ENCODE results near the gene TNNC2. TPM values are rescaled to one million over a fixed set of nuclear protein-coding genes. Genes with fewer than 3 reads are reported as not detected.
A peak's percentile ranks its signal among the peaks of the same experiment; 100 is the strongest.

Gene TNNC2
- total RNA-seq, 2 donors from 2014 or later: 0.51 TPM; not detected in 1

DNA sequence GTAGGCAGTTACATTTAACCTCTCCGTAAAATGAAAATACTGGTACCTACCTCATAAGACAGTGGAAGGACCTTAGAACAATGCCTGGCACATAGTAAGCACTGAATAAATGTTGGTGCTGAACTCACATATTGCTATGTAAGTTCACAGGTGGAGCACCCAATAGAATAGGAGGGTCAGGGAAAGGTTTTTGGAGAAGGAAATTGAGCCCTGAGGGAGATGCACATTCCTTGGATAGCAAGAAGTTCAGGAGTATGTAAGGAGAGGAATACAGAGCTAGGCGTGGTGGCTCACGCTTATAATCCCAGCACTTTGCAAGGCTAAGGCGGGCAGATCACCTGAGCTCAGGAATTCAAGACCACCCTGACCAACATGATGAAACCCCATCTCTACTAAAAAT is 7.6 kb downstream of the TNNC2 start:
- no peak overlapping the region for H3K9ac ChIP-seq (ENCODE audit: extremely low read depth, low read length, poor library complexity, severe bottlenecking)
- Mint-ChIP-seq H3K27me3 (ENCODE audit: insufficient read depth) (peaks cover 27% of the 10 kb centered on the region), H3K4me1 (peaks cover 15% of the 10 kb centered on the region), H3K4me3 (no peak overlapping the region), H3K36me3 (ENCODE audit: low read depth) (peaks cover 13% of the 10 kb centered on the region), H3K9me3 (no peaks in the 10 kb centered on the region), H3K27ac (no peak overlapping the region)
- peaks cover 18% of the 10 kb centered on the region for H3K27me3 ChIP-seq (ENCODE audit: control insufficient read depth, insufficient read depth, low read length, poor library complexity, severe bottlenecking)
- TF ChIP-seq, protein P1, sequence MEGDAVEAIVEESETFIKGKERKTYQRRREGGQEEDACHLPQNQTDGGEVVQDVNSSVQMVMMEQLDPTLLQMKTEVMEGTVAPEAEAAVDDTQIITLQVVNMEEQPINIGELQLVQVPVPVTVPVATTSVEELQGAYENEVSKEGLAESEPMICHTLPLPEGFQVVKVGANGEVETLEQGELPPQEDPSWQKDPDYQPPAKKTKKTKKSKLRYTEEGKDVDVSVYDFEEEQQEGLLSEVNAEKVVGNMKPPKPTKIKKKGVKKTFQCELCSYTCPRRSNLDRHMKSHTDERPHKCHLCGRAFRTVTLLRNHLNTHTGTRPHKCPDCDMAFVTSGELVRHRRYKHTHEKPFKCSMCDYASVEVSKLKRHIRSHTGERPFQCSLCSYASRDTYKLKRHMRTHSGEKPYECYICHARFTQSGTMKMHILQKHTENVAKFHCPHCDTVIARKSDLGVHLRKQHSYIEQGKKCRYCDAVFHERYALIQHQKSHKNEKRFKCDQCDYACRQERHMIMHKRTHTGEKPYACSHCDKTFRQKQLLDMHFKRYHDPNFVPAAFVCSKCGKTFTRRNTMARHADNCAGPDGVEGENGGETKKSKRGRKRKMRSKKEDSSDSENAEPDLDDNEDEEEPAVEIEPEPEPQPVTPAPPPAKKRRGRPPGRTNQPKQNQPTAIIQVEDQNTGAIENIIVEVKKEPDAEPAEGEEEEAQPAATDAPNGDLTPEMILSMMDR (conservative IDR thresholded peaks at IDR 0.05): no peak
- H3K36me3 ChIP-seq (ENCODE audit: control insufficient read depth, insufficient read depth, low read length): peaks cover 26% of the 10 kb centered on the region
- DNase-seq: no peak
- peaks cover 6% of the 10 kb centered on the region for H3K4me1 ChIP-seq (ENCODE audit: control insufficient read depth, insufficient read depth, low read length)
- WGBS, 2 experiments (ENCODE audit: insufficient coverage in 1 of 2, insufficient read length in 1 of 2): 94 to 100% methylated on average over 3 to 4 of the region's 4 CpGs
- H3K4me3 ChIP-seq (ENCODE audit: low read length): no peak overlapping the region
- H3K27ac ChIP-seq (ENCODE audit: low read depth, low read length): no peak overlapping the region
- H3K9me3 ChIP-seq (ENCODE audit: control insufficient read depth, low read length): no peaks in the 10 kb centered on the region

DNA sequence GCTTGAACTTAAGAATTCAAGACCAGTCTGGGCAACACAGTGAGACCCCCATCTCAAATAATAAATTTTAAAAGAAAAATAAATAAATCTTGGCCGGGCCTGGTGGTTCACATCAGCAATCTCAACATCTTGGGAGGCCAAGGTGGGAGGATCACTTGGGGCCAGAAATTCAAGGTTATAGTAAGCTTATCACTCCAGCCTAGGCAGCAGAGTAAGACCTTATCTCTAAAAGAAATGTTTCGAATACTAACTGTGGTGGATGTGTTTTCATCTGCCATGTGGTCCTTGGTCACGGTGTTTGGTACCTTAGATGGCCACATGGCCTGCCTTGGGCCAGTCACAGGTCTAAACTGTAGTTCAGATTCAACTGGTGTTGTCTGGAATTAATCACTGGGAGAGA is 8.9 kb downstream of the TNNC2 start:
- H3K27ac ChIP-seq (ENCODE audit: low read depth, low read length): no peak overlapping the region
- TF ChIP-seq, protein P1 (conservative IDR thresholded peaks at IDR 0.05): no peak
- WGBS, 2 experiments (ENCODE audit: insufficient coverage in 1 of 2, insufficient read length in 1 of 2): 73 to 84% methylated on average over 3 of the region's 3 CpGs
- no peaks in the 10 kb centered on the region for H3K9me3 Mint-ChIP-seq
- H3K4me1 ChIP-seq (ENCODE audit: control insufficient read depth, insufficient read depth, low read length): peaks cover 10% of the 10 kb centered on the region
- no peak overlapping the region for H3K4me3 ChIP-seq (ENCODE audit: low read length)
- H3K9ac ChIP-seq (ENCODE audit: extremely low read depth, low read length, poor library complexity, severe bottlenecking): no peak overlapping the region
- peaks cover 18% of the 10 kb centered on the region for H3K36me3 Mint-ChIP-seq (ENCODE audit: low read depth)
- H3K9me3 ChIP-seq (ENCODE audit: control insufficient read depth, low read length): no peaks in the 10 kb centered on the region
- peak overlapping the region; percentile 60 for H3K27ac Mint-ChIP-seq
- H3K27me3 ChIP-seq (ENCODE audit: control insufficient read depth, insufficient read depth, low read length, poor library complexity, severe bottlenecking): peaks cover 10% of the 10 kb centered on the region
- DNase-seq: no peak
- peaks cover 17% of the 10 kb centered on the region for H3K4me1 Mint-ChIP-seq
- H3K36me3 ChIP-seq (ENCODE audit: control insufficient read depth, insufficient read depth, low read length): peaks cover 35% of the 10 kb centered on the region
- H3K4me3 Mint-ChIP-seq: no peak overlapping the region
- H3K27me3 Mint-ChIP-seq (ENCODE audit: insufficient read depth): peaks cover 15% of the 10 kb centered on the region

GRCh38 chr20:45817376-45818194 is 9.5 kb downstream of the TNNC2 start:
- H3K27ac ChIP-seq (ENCODE audit: low read depth, low read length): peak overlapping the region; percentile 25
- H3K4me3 Mint-ChIP-seq: no peak overlapping the region

More at GRCh38 chr20:45817376-45818194, 9.5 kb downstream of the TNNC2 start:
- H3K9me3 Mint-ChIP-seq: no peaks in the 10 kb centered on the region
- Histone ChIP-seq H3K9me3 (ENCODE audit: control insufficient read depth, low read length) (no peaks in the 10 kb centered on the region), H3K9ac (ENCODE audit: extremely low read depth, low read length, poor library complexity, severe bottlenecking) (no peak overlapping the region), H3K36me3 (ENCODE audit: control insufficient read depth, insufficient read depth, low read length) (peaks cover 35% of the 10 kb centered on the region), H3K27me3 (ENCODE audit: control insufficient read depth, insufficient read depth, low read length, poor library complexity, severe bottlenecking) (peaks cover 3% of the 10 kb centered on the region), H3K4me3 (ENCODE audit: low read length) (no peak overlapping the region), H3K4me1 (ENCODE audit: control insufficient read depth, insufficient read depth, low read length) (peaks cover 10% of the 10 kb centered on the region)
- no peak for DNase-seq
- TF ChIP-seq, protein P1 (conservative IDR thresholded peaks at IDR 0.05): no peak
- H3K36me3 Mint-ChIP-seq (ENCODE audit: low read depth): peaks cover 20% of the 10 kb centered on the region
- 93 to 97% methylated on average over 5 to 8 of the region's 9 CpGs for WGBS, 2 experiments (ENCODE audit: insufficient coverage in 1 of 2, insufficient read length in 1 of 2)
- H3K27ac Mint-ChIP-seq: peak overlapping the region; percentile 75
- peaks cover 9% of the 10 kb centered on the region for H3K27me3 Mint-ChIP-seq (ENCODE audit: insufficient read depth)
- H3K4me1 Mint-ChIP-seq: peaks cover 20% of the 10 kb centered on the region

All from endodermal cell (in vitro differentiated cells).